HepG2 (cell line): Measurements from ENCODE around the gene GAREM1. TPM values are rescaled to one million over a fixed set of nuclear protein-coding genes. Genes with fewer than 3 reads are reported as not detected.

Experiments
- ATAC-seq: fragments of 200-7000 bp; cut with Tn5 transposase; 3 replicates; pipeline ENCODE4 v1.9.1; 2020; ENCODE audit warnings: mild to moderate bottlenecking, moderate library complexity
- BruUV-seq: library from RNA; stranded (reverse); fragments of 400-500 nt; replicated peaks from 2 replicates; lab custom pipeline; 2021; lab: Mats Ljungman, UMichigan
- CTCF ChIA-PET: fragments of 300-600 bp; formaldehyde crosslinking; extraction: SDS; loops from one replicate; lab custom pipeline; 2021; ENCODE audit warnings: low total read pairs, inconsistent platforms, low intra/inter-chr PET ratio; lab: Yijun Ruan, JAX
- POLR2A ChIA-PET: fragments of 350-600 bp; sonication (Branson Sonifier 250); formaldehyde crosslinking; loops from one replicate; lab custom pipeline; 2020; ENCODE audit warnings: antibody characterized with exemption, inconsistent platforms; lab: Yijun Ruan, JAX
- DNase-seq: peaks from one replicate; pipeline ENCODE4 v3.0.0-alpha.2; 2015; ENCODE audit warnings: low spot score
- FAIRE-seq: peaks from 3 replicates; lab custom pipeline; 2011; peaks lifted over from hg19 to GRCh38; lab: Jason Lieb, UNC
- H2AFZ ChIP-seq: one replicate; pipeline ENCODE4 v1.6.1; 2011; ENCODE audit warnings: low read length, inconsistent platforms
- H3K27ac ChIP-seq: fragments of 300-600 bp; 3 replicates; pipeline ENCODE4 v1.8.0; 2011; ENCODE audit warnings: mixed run types, mild to moderate bottlenecking, mixed read lengths, low read length, inconsistent platforms; ENCODE audit not compliant: insufficient read depth; ENCODE audit errors: extremely low read length
- H3K27me3 ChIP-seq, 2 experiments: fragments of 200-600 bp in 1 of 2; 2 replicates in 1 of 2; 3 replicates in 1 of 2; pipeline versions ENCODE4 v1.6.0 to v1.8.0; 2011; ENCODE audit warnings: low read length in 2 of 2, mild to moderate bottlenecking in 2 of 2, moderate library complexity in 2 of 2, inconsistent platforms in 1 of 2; ENCODE audit not compliant: insufficient read depth in 2 of 2, control insufficient read depth in 1 of 2
- H3K36me3 ChIP-seq, 2 experiments: fragments of 200-600 bp in 1 of 2; replicated peaks in 1 of 2; 2 replicates in 1 of 2; 3 replicates in 1 of 2; pipeline versions ENCODE4 v1.5.1 to v1.8.0; 2011; ENCODE audit warnings: low read length in 2 of 2, inconsistent platforms in 1 of 2; ENCODE audit not compliant: insufficient read depth in 2 of 2, control insufficient read depth in 1 of 2
- H3K4me1 ChIP-seq: 2 replicates; pipeline ENCODE4 v1.5.1; 2012; ENCODE audit warnings: low read length, inconsistent platforms; ENCODE audit not compliant: insufficient read depth
- H3K4me2 ChIP-seq: 2 replicates; pipeline ENCODE4 v1.6.0; 2011; ENCODE audit warnings: low read depth, low read length, inconsistent platforms
- H3K4me3 ChIP-seq, 3 experiments: fragments of 200-600 bp in 1 of 3; sonication (generic), shearing (Covaris generic) in 1 of 3; replicated peaks in 1 of 3; 2 replicates each; pipeline ENCODE4 v1.5.1; 2011 to 2016; ENCODE audit warnings: low read length in 3 of 3, inconsistent platforms in 2 of 3, low read depth in 2 of 3, mild to moderate bottlenecking in 2 of 3, control low read depth in 1 of 3, mixed read lengths in 1 of 3; ENCODE audit not compliant: insufficient read depth in 1 of 3
- H3K79me2 ChIP-seq: one replicate; pipeline ENCODE4 v1.6.1; 2011; ENCODE audit warnings: low read length, inconsistent platforms; ENCODE audit not compliant: insufficient read depth
- H3K9ac ChIP-seq: 2 replicates; pipeline ENCODE4 v1.6.0; 2011; ENCODE audit warnings: mild to moderate bottlenecking, low read depth, low read length, inconsistent platforms; ENCODE audit not compliant: insufficient read depth
- H3K9me3 ChIP-seq: 2 replicates; pipeline ENCODE4 v1.5.1; 2012; ENCODE audit warnings: mild to moderate bottlenecking, low read length
- H4K20me1 ChIP-seq: 2 replicates; pipeline ENCODE4 v1.6.0; 2011; ENCODE audit warnings: inconsistent platforms, mild to moderate bottlenecking, low read length, moderate library complexity; ENCODE audit not compliant: insufficient read depth
- ASH2L ChIP-seq: fragments of 300-600, 200-600 bp; sonication (generic); IDR thresholded peaks from 2 replicates; pipeline ENCODE4 v1.7.0; 2017; ENCODE audit warnings: low read depth, mild to moderate bottlenecking, moderate library complexity, mixed read lengths, low read length; ENCODE audit not compliant: insufficient read length
- CREB1 ChIP-seq, 2 experiments: fragments of 450-650 bp in 1 of 2; IDR thresholded peaks; 2 replicates each; pipeline ENCODE4 v1.6.1; 2016 to 2017; ENCODE audit warnings: control low read depth in 1 of 2, mild to moderate bottlenecking in 1 of 2, missing compliant biosample characterization in 1 of 2, missing genetic modification characterization in 1 of 2
- FOXK1 ChIP-seq: sonication (generic); formaldehyde crosslinking; IDR thresholded peaks from 2 replicates; pipeline ENCODE4 v1.4.0; 2020; ENCODE audit warnings: low read depth, missing genetic modification reagents, borderline replicate concordance
- HCFC1 ChIP-seq: fragments of 150-350 bp; IDR thresholded peaks from 2 replicates; pipeline ENCODE4 v1.6.1; 2014; ENCODE audit warnings: low read depth, low read length
- MXD3 ChIP-seq: IDR thresholded peaks from 2 replicates; pipeline ENCODE4 v1.6.1; 2016; ENCODE audit warnings: mild to moderate bottlenecking, missing biosample characterization, missing genetic modification reagents
- PAX8 ChIP-seq: sonication (generic); formaldehyde crosslinking; IDR thresholded peaks from 2 replicates; pipeline ENCODE4 v1.8.0; 2022; ENCODE audit warnings: mild to moderate bottlenecking, missing genetic modification reagents, borderline replicate concordance
- RARA ChIP-seq: IDR thresholded peaks from 2 replicates; pipeline ENCODE4 v1.6.1; 2016; ENCODE audit warnings: missing genetic modification reagents, missing compliant biosample characterization
- TBL1XR1 ChIP-seq: fragments of 150-350 bp; IDR thresholded peaks from 2 replicates; pipeline ENCODE4 v1.6.1; 2014; ENCODE audit warnings: borderline replicate concordance, low read length; ENCODE audit not compliant: partially characterized antibody
- ZBED4 ChIP-seq: sonication (generic); formaldehyde crosslinking; IDR thresholded peaks from 2 replicates; pipeline ENCODE4 v1.4.0; 2020; ENCODE audit warnings: missing genetic modification reagents, borderline replicate concordance
- ZBTB42 ChIP-seq: sonication (generic); formaldehyde crosslinking; IDR thresholded peaks from 2 replicates; pipeline ENCODE4 v1.5.0; 2020; ENCODE audit warnings: mild to moderate bottlenecking, missing genetic modification reagents
- ZBTB49 ChIP-seq: sonication (generic); formaldehyde crosslinking; IDR thresholded peaks from 2 replicates; pipeline ENCODE4 v1.4.0; 2020; ENCODE audit warnings: missing genetic modification reagents, borderline replicate concordance
- ZNF33A ChIP-seq: sonication (generic); formaldehyde crosslinking; IDR thresholded peaks from 2 replicates; pipeline ENCODE4 v1.5.1; 2020; ENCODE audit warnings: missing genetic modification reagents, mild to moderate bottlenecking, moderate library complexity, borderline replicate concordance
- ZNF549 ChIP-seq: sonication (generic); formaldehyde crosslinking; IDR thresholded peaks from 2 replicates; pipeline ENCODE4 v1.5.0; 2020; ENCODE audit warnings: missing genetic modification reagents
- WGBS: methylation state at CpG from one replicate; pipeline ENCODE4 v1.1.6; 2017; ENCODE audit warnings: low lambda C conversion rate; 5-methylcytosine and 5-hydroxymethylcytosine counted together
- in situ Hi-C: cut with HindIII; loops from 2 replicates; pipeline ENCODE4 v1.10.0; 2017; ENCODE audit warnings: low pct_unique_long_range_greater_than_20kb; ENCODE audit not compliant: extremely low pct_ligation_motif_present
- intact Hi-C: fragments of 100-400 bp; cut with micrococcal nuclease; formaldehyde crosslinking; loops from one replicate; pipeline ENCODE4 v1.10.0; 2022; ENCODE audit not compliant: unreplicated experiment
- polyA plus RNA-seq, 8 experiments: library from polyadenylated mRNA; depleted of rRNA in 3 of 8; stranded (reverse) in 7 of 8; unstranded in 1 of 8; fragments of >200 nt; fragmentation: Illumina TruSeq in 4 of 8; extraction: Trizol in 4 of 8; gene quantifications; 2 replicates each; pipeline versions ENCODE4 v1.2.1 to v1.2.3, GENCODE V29; 2011 to 2016; ENCODE audit warnings: low read depth in 4 of 8, missing spikeins in 1 of 8, mixed read lengths in 1 of 8; ENCODE audit not compliant: insufficient read depth in 1 of 8
- total RNA-seq, 5 experiments: library from RNA; depleted of rRNA; stranded (reverse); fragments of >200 nt; fragmentation: Illumina TruSeq; extraction: Trizol; gene quantifications; 2 replicates each; pipeline ENCODE4 v1.2.3, GENCODE V29; 2016; ENCODE audit warnings: low read depth in 1 of 5

The GAREM1 gene
- total and polyA plus RNA-seq, 2 of the 13 experiments (the other 11 are each of a cell fraction or from before 2014, with no cell fraction given) = 2.5 to 2.9 TPM

GRCh38 chr18:32275221-32275620 lies 195.5 kb downstream of the GAREM1 start:
- POLR2A ChIA-PET = no interaction called here
- TF ChIP-seq HCFC1 (no peak), CREB1 (IDR thresholded peaks at IDR 0.05) (no peak), CREB1 (CRISPR knock-in tag; IDR thresholded peaks at IDR 0.05) (no peak), PAX8 (no peak), RARA (CRISPR knock-in tag) (no peak), ZBTB49 (CRISPR knock-in tag) (no peak), TBL1XR1 (no peak), ASH2L (no peak), ZBTB42 (CRISPR knock-in tag) (no peak), MXD3 (no peak), ZNF33A (CRISPR knock-in tag) (no peak), FOXK1 (no peak), ZBED4 (CRISPR knock-in tag) (no peak), ZNF549 (no peak)
- Histone ChIP-seq H3K4me3 (no peak overlapping the region), H3K79me2 (no peaks in the 10 kb centered on the region), H3K36me3 (no peaks in the 10 kb centered on the region), H3K27ac (no peak overlapping the region), H3K4me2 (no peak overlapping the region), H4K20me1 (no peaks in the 10 kb centered on the region), H2AFZ (no peak overlapping the region), H3K9ac (no peak overlapping the region), H3K4me1 (peaks cover 21% of the 10 kb centered on the region), H3K9me3 (no peaks in the 10 kb centered on the region), H3K27me3 (no peaks in the 10 kb centered on the region)
- BruUV-seq = no TSS peak
- CTCF ChIA-PET = no interaction called here
- 98% methylated on average over 8 of the region's 8 CpGs for WGBS
- FAIRE-seq (no peak), DNase-seq (no peak), ATAC-seq (no peak)
- intact Hi-C loops (no loop called here), in situ Hi-C loops (no loop called here)
